Skeletal muscle cell (primary cell): ENCODE results near the gene OAF.
"Not testable (repeated sequence)": the region's sequence is repeated elsewhere in the genome, so short reads cannot be mapped to it uniquely, and the experiment has no call there.

Source experiments
- DNase-seq: peaks from one replicate; pipeline ENCODE4 v3.0.0-alpha.2; 2010; ENCODE audit warnings: low read depth
- H3K4me3 ChIP-seq: 2 replicates; pipeline ENCODE4 v1.5.1; 2011; ENCODE audit warnings: low read depth, mild to moderate bottlenecking, control low read depth, low read length, moderate library complexity

The OAF gene

GRCh38 chr11:120210626-120211521 lies at the start of gene OAF:
Gene OAF (plus strand): TSS chr11:120211032. CDS start chr11:120211280, 248 bp downstream.
- H3K4me3 ChIP-seq = peak within 1 kb of the TSS; percentile 72
- DNase-seq = peak; percentile 48

DNA sequence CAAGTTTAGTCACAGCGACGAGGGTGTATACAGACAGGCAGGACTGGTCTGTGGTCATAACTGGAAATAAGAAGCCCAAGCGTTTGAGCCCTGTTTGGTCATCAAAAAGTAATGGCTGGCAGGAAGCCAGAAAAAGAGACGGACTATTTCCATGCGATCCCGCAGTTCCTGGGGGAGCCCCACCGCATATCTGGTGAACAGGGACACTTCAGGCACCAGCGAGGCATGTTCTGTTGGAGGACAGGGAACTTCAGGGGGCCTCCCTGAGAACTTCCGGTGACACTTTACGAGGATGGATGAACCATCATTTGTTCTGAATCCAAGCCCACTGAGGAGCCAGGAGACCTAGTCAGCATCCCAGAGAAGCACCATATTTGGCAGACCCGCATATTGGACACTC lies 43.2 kb upstream of the OAF start:
- DNase-seq = no peak
- H3K4me3 ChIP-seq = no peak overlapping the region

GRCh38 chr11:120168108-120168959 lies 42.5 kb upstream of the OAF start:
- peak overlapping the region; percentile 50 for H3K4me3 ChIP-seq
- DNase-seq = no peak

- no peak for DNase-seq
- peak overlapping the region; percentile 50 for H3K4me3 ChIP-seq
Observed at GRCh38 chr11:120168960-120169681, 41.7 kb upstream of the OAF start.

- no peak for DNase-seq
- no peak overlapping the region for H3K4me3 ChIP-seq
Observed at GRCh38 chr11:120169981-120170698, 40.7 kb upstream of the OAF start.

- DNase-seq = no peak
- no peak overlapping the region for H3K4me3 ChIP-seq
Observed at GRCh38 chr11:120170741-120171261, 40.0 kb upstream of the OAF start.

- DNase-seq = no peak
- no peak overlapping the region for H3K4me3 ChIP-seq
Observed at GRCh38 chr11:120172054-120172911, 38.5 kb upstream of the OAF start.

DNA sequence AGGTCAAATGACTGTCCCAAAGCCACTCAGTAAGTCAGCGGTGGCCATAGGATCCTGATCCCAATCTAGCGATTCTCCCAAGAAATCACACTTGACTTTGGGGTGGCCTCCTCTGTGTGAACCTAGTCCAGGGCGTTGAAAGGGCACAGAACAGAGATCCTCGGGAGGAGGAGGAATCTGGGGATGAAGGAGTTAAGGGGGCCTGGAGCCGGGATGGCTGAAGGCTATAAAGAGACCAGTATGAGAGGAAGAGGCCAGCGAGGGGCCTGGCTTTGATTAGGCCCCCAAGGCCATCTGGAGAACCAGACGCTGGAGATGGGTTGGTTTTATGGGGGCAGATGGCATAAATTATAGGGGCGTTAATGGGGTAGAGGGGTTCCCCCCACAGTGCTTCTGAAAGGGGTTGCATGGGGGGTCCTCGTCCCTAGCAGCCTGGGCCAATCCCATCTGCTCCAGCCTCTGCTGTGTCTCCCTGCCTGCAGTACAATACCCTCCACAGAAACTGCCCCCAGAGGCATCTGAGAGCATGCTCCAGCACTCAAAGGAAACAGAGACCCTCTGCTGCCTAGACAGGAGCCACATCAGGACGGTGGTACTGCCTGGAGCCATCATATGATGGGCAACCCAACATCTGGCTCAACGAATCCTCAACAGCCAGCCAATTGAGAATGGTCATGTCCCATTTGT lies 37.7 kb upstream of the OAF start:
- DNase-seq = no peak
- no peak overlapping the region for H3K4me3 ChIP-seq

GRCh38 chr11:120173807-120174206 lies 37.0 kb upstream of the OAF start:
- no peak overlapping the region for H3K4me3 ChIP-seq
- DNase-seq = no peak

DNA sequence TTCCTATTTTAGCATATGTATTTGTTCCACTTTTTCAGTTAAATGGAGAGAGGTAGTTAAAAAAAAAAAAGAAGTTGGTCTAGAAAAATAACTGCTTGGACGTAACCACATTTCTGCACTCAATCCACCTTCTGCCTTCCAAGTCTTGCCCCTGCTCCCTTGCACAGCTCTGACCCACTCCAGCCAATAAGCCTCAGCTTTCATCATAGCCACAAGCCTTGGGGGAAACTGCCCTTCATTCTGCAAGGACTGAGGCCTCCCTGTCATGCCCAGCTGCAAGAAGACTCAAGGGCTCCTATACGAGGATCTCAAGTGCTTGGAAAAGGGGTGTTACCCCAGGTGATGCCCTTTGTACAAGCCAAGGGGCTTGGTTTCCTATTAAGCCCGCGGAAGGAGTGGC lies 36.0 kb upstream of the OAF start:
- H3K4me3 ChIP-seq = no peak overlapping the region
- DNase-seq = no peak

GRCh38 chr11:120178561-120179056 lies 32.2 kb upstream of the OAF start:
- no peak for DNase-seq
- H3K4me3 ChIP-seq = no peak overlapping the region

GRCh38 chr11:120179057-120179672 lies 31.7 kb upstream of the OAF start:
- no peak for DNase-seq
- H3K4me3 ChIP-seq = no peak overlapping the region

GRCh38 chr11:120180063-120180462 lies 30.8 kb upstream of the OAF start:
- not testable (repeated sequence) for DNase-seq, H3K4me3 ChIP-seq

DNA sequence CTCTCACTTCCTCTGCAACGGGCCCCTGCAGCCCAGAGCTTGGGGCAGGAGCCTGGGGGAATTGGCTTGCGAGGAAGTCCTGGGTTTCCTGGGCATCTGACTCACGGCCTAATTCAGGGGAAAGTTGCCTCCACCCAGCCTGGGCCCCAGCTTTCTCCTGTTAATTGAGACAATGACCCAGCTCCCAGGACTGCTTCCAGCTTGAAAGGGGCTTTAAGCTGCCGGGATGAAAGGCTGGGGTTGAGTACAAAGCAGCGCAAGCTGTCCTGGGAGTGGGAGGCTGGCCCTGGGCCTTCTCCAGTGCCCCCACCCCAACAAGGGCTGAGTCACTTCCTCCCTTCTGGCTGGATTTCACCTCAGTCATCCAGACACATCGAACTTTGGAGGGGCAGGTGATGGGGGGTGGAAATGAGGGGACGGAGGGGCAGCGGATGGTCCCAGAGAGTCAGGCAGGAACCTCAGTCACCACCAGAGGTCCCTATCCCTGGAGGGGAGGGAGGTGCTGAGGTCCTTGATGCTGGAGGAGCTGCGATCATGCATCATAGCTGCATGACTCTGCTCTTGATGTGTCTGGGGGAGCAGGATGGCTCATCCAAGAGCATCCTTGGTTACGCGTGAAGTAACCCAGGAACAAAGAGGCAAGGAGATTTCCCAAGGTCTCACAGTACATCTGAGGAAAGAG lies 30.1 kb upstream of the OAF start:
- peak; percentile 40 for DNase-seq
- no peak overlapping the region for H3K4me3 ChIP-seq

DNA sequence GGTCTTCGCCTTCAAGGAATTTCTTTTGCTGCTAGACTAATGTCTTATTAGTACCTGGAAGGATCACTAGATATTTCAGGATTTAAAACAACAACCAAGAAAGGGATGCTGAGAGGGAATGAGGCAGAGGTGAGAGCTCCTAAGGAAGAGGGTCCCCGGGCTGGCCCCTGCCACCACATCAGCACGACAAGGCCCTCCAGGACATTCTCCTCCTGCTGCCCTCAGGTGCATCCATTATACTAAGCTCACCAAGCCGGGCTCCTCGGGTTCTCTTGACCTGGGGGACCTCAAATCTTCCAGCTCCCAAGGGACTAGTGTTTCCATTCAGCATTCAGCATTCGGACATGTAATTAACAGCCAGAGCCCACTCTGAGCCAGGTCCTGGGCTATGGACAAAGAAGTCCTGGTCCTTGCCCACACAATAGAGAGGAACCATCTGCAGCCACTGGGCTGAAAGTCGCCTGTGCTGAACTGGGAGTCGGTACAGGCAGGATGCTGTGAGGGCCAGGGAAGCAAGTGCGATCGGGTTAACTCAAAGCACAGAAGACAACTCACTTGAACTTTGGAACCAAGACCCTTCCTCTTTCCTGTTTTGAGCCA lies 29.4 kb upstream of the OAF start:
- no peak overlapping the region for H3K4me3 ChIP-seq
- no peak for DNase-seq

- DNase-seq = no peak
- H3K4me3 ChIP-seq = no peak overlapping the region
Observed at GRCh38 chr11:120182372-120182771, 28.5 kb upstream of the OAF start.
